CD8-positive, alpha-beta memory T cell (primary cell): Measurements from ENCODE around the gene PAX5. TPM values are rescaled to one million over a fixed set of nuclear protein-coding genes. Genes with fewer than 3 reads are reported as not detected.
"Not testable (repeated sequence)": the region's sequence is repeated elsewhere in the genome, so short reads cannot be mapped to it uniquely, and the experiment has no call there.

Experiments
- CTCF ChIA-PET: fragments of 350-600 bp; sonication (Branson Sonifier 250); formaldehyde crosslinking; loops from one replicate; lab custom pipeline; 2021; ENCODE audit warnings: antibody characterized with exemption; lab: Charles Lee
- POLR2A ChIA-PET: fragments of 350-600 bp; sonication (Branson Sonifier 250); formaldehyde crosslinking; loops from one replicate; lab custom pipeline; 2021; ENCODE audit warnings: antibody characterized with exemption; lab: Charles Lee
- DNase-seq, 5 donors: peaks; one replicate each; pipeline versions ENCODE4 v3.0.0 to v3.0.0-alpha.2; 2020 to 2022; ENCODE audit warnings: mixed read lengths in 1 of 5
- H3K27ac ChIP-seq: one replicate; pipeline ENCODE4 v1.7.0; 2013; ENCODE audit warnings: low read depth, mild to moderate bottlenecking, low read length, moderate library complexity
- H3K27me3 ChIP-seq: 2 replicates; pipeline ENCODE4 v1.7.0; 2013; ENCODE audit warnings: low read length, mild to moderate bottlenecking; ENCODE audit not compliant: insufficient read depth, poor library complexity, severe bottlenecking
- H3K36me3 ChIP-seq: 2 replicates; pipeline ENCODE4 v1.7.0; 2013; ENCODE audit warnings: mild to moderate bottlenecking, low read length, moderate library complexity; ENCODE audit not compliant: insufficient read depth
- H3K4me1 ChIP-seq: 2 replicates; pipeline ENCODE4 v1.7.0; 2013; ENCODE audit warnings: mild to moderate bottlenecking, low read length, moderate library complexity; ENCODE audit not compliant: insufficient read depth
- H3K4me3 ChIP-seq: 2 replicates; pipeline ENCODE4 v1.7.0; 2013; ENCODE audit warnings: mild to moderate bottlenecking, low read length
- H3K9me3 ChIP-seq: 2 replicates; pipeline ENCODE4 v1.7.0; 2013; ENCODE audit warnings: mild to moderate bottlenecking, low read length
- H3K27ac Mint-ChIP-seq, 8 donors: one replicate each; pipeline ENCODE4 v1.8.0; 2020 to 2021; ENCODE audit warnings: mixed read lengths in 8 of 8, mild to moderate bottlenecking in 6 of 8, inconsistent platforms in 3 of 8, moderate library complexity in 3 of 8
- H3K27me3 Mint-ChIP-seq, 2 donors: one replicate each; pipeline ENCODE4 v1.8.0; 2020 to 2021; ENCODE audit warnings: mixed read lengths in 2 of 2, mild to moderate bottlenecking in 1 of 2, moderate library complexity in 1 of 2
- H3K36me3 Mint-ChIP-seq, 3 donors: one replicate each; pipeline ENCODE4 v1.8.0; 2020 to 2021; ENCODE audit warnings: mixed read lengths in 3 of 3, inconsistent platforms in 1 of 3, mild to moderate bottlenecking in 1 of 3
- H3K4me1 Mint-ChIP-seq, 3 donors: one replicate each; pipeline ENCODE4 v1.8.0; 2020 to 2021; ENCODE audit warnings: mixed read lengths in 3 of 3, inconsistent platforms in 1 of 3, mild to moderate bottlenecking in 1 of 3
- H3K4me3 Mint-ChIP-seq, 7 donors: one replicate each; pipeline ENCODE4 v1.8.0; 2020 to 2021; ENCODE audit warnings: mixed read lengths in 7 of 7, mild to moderate bottlenecking in 6 of 7, moderate library complexity in 4 of 7, inconsistent platforms in 2 of 7
- H3K9me3 Mint-ChIP-seq, 5 donors: one replicate each; pipeline ENCODE4 v1.8.0; 2020 to 2022; ENCODE audit warnings: mixed read lengths in 5 of 5, mild to moderate bottlenecking in 3 of 5, moderate library complexity in 2 of 5, inconsistent platforms in 1 of 5
- polyA plus RNA-seq: library from polyadenylated mRNA; unstranded; fragments of 300-500 nt; fragmentation: Illumina TruSeq; gene quantifications from one replicate; pipeline ENCODE4 v1.2.3, GENCODE V29; 2021
- total RNA-seq, 2 experiments: library from RNA; stranded (reverse); gene quantifications; one replicate each; pipeline ENCODE4 v1.2.3, GENCODE V29; 2021

The PAX5 gene
- total and polyA plus RNA-seq, 3 experiments from 2014 or later = 0.18 to 0.29 TPM; not detected in 1

DNA sequence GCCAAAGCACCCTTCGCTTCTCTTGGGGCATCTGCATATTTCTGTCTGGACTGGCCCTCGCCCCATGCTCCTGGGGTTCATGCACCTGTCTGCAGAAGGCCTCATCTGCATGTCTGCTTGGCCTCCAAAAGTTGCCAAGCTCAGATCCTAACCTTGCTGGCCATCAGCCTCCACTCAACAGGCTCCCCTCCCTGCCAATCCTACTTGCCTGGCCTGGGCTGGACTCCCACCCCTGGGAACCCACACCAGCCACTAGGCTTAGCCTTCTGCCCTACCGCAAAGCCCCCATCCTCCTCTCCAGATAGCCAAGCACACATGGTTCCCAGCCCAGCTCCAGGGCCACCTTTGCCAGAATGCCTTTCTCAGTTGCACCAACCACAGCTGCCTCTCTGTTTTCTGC, 159.8 kb downstream of the PAX5 start:
- ChIA-PET CTCF (interaction anchor here (0.9 to 2.5 kb wide), 10 partner anchors 13 to 537 kb away, joined by 3 to 12 read pairs (median 6); no protein-coding TSS in a partner anchor), POLR2A (no interaction called here)
- Histone ChIP-seq H3K27ac (no peak overlapping the region), H3K9me3 (no peaks in the 10 kb centered on the region), H3K4me3 (no peak overlapping the region), H3K4me1 (no peaks in the 10 kb centered on the region), H3K36me3 (no peaks in the 10 kb centered on the region), H3K27me3 (no peaks in the 10 kb centered on the region)
- Mint-ChIP-seq H3K9me3 (no peaks in the 10 kb centered on the region), H3K27ac (peak overlapping the region in 1 of 8 donors; percentile 61), H3K27me3 (peaks cover 3 to 5% of the 10 kb centered on the region in 2 donors), H3K4me3 (no peak overlapping the region), H3K36me3 (no peaks in the 10 kb centered on the region), H3K4me1 (peaks cover 0 to 3% (median 0%) of the 10 kb centered on the region in 3 donors)
- no peak for DNase-seq

- Histone ChIP-seq H3K4me1 (no peaks in the 10 kb centered on the region), H3K36me3 (no peaks in the 10 kb centered on the region), H3K9me3 (no peaks in the 10 kb centered on the region), H3K27ac (no peak overlapping the region), H3K4me3 (no peak overlapping the region), H3K27me3 (no peaks in the 10 kb centered on the region)
- H3K4me1 Mint-ChIP-seq = peaks cover 0 to 3% (median 0%) of the 10 kb centered on the region in 3 donors
- no peak overlapping the region for H3K27ac Mint-ChIP-seq
- H3K4me3 Mint-ChIP-seq = no peak overlapping the region
- ChIA-PET POLR2A (no interaction called here), CTCF (interaction anchor here (0.8 to 2.5 kb wide), 23 partner anchors 9 to 542 kb away, joined by 3 to 12 read pairs (median 5); partner anchors contain the start of gene ZCCHC7)
- no peaks in the 10 kb centered on the region for H3K9me3 Mint-ChIP-seq
- peaks cover 4 to 7% of the 10 kb centered on the region in 2 donors for H3K27me3 Mint-ChIP-seq
- no peaks in the 10 kb centered on the region for H3K36me3 Mint-ChIP-seq
- peak; percentile 47 to 76 (median 61) for DNase-seq
Measured at GRCh38 chr9:36873247-36873875, 160.7 kb downstream of the PAX5 start.

DNA sequence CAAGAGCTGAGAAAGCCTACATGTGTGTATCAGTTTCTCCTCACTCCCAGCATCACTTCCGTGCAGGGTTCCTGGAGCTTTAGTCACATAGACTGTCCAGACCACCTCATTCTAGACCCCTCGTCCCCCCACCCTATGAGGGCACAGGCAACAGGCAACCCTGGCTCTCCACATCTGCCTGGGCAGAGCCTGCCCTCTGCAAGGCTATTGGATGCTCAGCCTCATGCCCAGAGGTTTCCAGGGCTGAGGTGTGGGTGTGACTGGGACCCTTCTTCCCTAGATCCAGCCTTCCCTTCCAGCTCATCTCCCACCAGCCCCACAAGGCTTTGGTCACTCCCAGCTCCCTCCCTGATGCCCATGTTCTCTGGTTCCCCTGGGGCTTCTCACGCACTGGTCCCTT, 161.4 kb downstream of the PAX5 start:
- Mint-ChIP-seq H3K9me3 (no peaks in the 10 kb centered on the region), H3K36me3 (no peaks in the 10 kb centered on the region), H3K4me3 (no peak overlapping the region), H3K27ac (no peak overlapping the region), H3K4me1 (peaks cover 0 to 3% (median 0%) of the 10 kb centered on the region in 3 donors), H3K27me3 (peaks cover 4 to 10% of the 10 kb centered on the region in 2 donors)
- ChIA-PET CTCF (interaction anchor here (0.8 to 2.5 kb wide), 20 partner anchors 8 to 543 kb away, joined by 3 to 12 read pairs (median 6); partner anchors contain the start of gene ZCCHC7), POLR2A (no interaction called here)
- Histone ChIP-seq H3K4me1 (no peaks in the 10 kb centered on the region), H3K27me3 (no peaks in the 10 kb centered on the region), H3K4me3 (no peak overlapping the region), H3K27ac (no peak overlapping the region), H3K9me3 (no peaks in the 10 kb centered on the region), H3K36me3 (no peaks in the 10 kb centered on the region)
- no peak for DNase-seq

DNA sequence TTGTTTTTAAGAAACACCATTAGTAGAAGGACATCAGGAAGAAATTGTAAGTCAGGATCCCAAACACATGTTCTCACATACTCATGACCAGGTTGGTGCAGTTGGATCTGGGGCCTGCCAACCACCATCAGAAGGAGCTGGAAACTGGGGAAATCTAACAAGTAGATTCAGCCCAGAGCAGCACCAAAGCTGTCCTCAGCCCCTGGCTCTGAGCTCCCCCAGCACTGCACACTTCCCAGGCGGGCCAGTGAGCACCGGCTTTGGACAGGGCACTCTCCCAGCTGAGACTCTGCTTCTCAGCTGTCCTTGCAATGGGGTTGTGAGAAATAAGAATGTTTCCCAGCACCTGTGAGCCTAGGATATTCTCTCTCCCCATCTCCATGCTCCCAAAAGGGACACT, 162.5 kb downstream of the PAX5 start:
- H3K27me3 Mint-ChIP-seq = peaks cover 5 to 16% of the 10 kb centered on the region in 2 donors
- DNase-seq = no peak

GRCh38 chr9:36870960-36871359, 163.1 kb downstream of the PAX5 start:
- Mint-ChIP-seq H3K27me3 (peaks cover 8 to 21% of the 10 kb centered on the region in 2 donors), H3K27ac (no peak overlapping the region), H3K4me3 (no peak overlapping the region), H3K9me3 (no peaks in the 10 kb centered on the region), H3K4me1 (peaks cover 0 to 3% (median 0%) of the 10 kb centered on the region in 3 donors), H3K36me3 (no peaks in the 10 kb centered on the region)
- POLR2A ChIA-PET = no interaction called here
- CTCF ChIA-PET = no interaction called here
- DNase-seq = no peak
- Histone ChIP-seq H3K9me3 (no peaks in the 10 kb centered on the region), H3K4me1 (no peaks in the 10 kb centered on the region), H3K27ac (no peak overlapping the region), H3K4me3 (no peak overlapping the region), H3K36me3 (no peaks in the 10 kb centered on the region), H3K27me3 (no peaks in the 10 kb centered on the region)

More for the DNA sequence above, 162.5 kb downstream of the PAX5 start:
- no peaks in the 10 kb centered on the region for H3K27me3 ChIP-seq
- POLR2A ChIA-PET = no interaction called here
- H3K4me3 ChIP-seq = no peak overlapping the region
- no peaks in the 10 kb centered on the region for H3K4me1 ChIP-seq
- H3K27ac Mint-ChIP-seq = peak overlapping the region in 1 of 8 donors; percentile 44
- H3K36me3 ChIP-seq = no peaks in the 10 kb centered on the region
- H3K4me1 Mint-ChIP-seq = peaks cover 0 to 3% (median 0%) of the 10 kb centered on the region in 3 donors
- no peaks in the 10 kb centered on the region for H3K36me3 Mint-ChIP-seq
- CTCF ChIA-PET = no interaction called here
- no peaks in the 10 kb centered on the region for H3K9me3 Mint-ChIP-seq
- H3K4me3 Mint-ChIP-seq = no peak overlapping the region
- no peaks in the 10 kb centered on the region for H3K9me3 ChIP-seq
- H3K27ac ChIP-seq = no peak overlapping the region

- CTCF ChIA-PET, H3K36me3 Mint-ChIP-seq, H3K4me3 ChIP-seq, H3K27ac ChIP-seq, POLR2A ChIA-PET, H3K36me3 ChIP-seq, H3K9me3 ChIP-seq, H3K4me1 Mint-ChIP-seq, H3K27me3 ChIP-seq, DNase-seq, H3K4me1 ChIP-seq, H3K4me3 Mint-ChIP-seq, H3K9me3 Mint-ChIP-seq: not testable (repeated sequence)
- H3K27me3 Mint-ChIP-seq = peaks cover 11 to 21% of the 10 kb centered on the region in 2 donors
- peak overlapping the region in 2 of 8 donors; percentile 5 to 70 for H3K27ac Mint-ChIP-seq
Measured at GRCh38 chr9:36869605-36870004, 164.5 kb downstream of the PAX5 start.

- ChIA-PET POLR2A (no interaction called here), CTCF (interaction anchor here (0.9 kb wide), 1 partner anchor 521 kb away, joined by 3 read pairs; no protein-coding TSS in a partner anchor)
- Mint-ChIP-seq H3K4me3 (no peak overlapping the region), H3K36me3 (no peaks in the 10 kb centered on the region), H3K27me3 (peaks cover 11 to 21% of the 10 kb centered on the region in 2 donors), H3K27ac (no peak overlapping the region), H3K4me1 (peaks cover 0 to 3% (median 0%) of the 10 kb centered on the region in 3 donors), H3K9me3 (no peaks in the 10 kb centered on the region)
- Histone ChIP-seq H3K9me3 (no peaks in the 10 kb centered on the region), H3K27me3 (no peaks in the 10 kb centered on the region), H3K27ac (no peak overlapping the region), H3K36me3 (no peaks in the 10 kb centered on the region), H3K4me1 (no peaks in the 10 kb centered on the region), H3K4me3 (no peak overlapping the region)
- no peak for DNase-seq
Measured at GRCh38 chr9:36868586-36869282, 165.3 kb downstream of the PAX5 start.
